ENCODE results near the gene HDAC4. TPM values are rescaled to one million over a fixed set of nuclear protein-coding genes. Genes with fewer than 3 reads are reported as not detected.

HDAC4 gene
- total and polyA plus RNA-seq, 12 donors, result 3.7 to 40.0 (median 25.5) TPM

- H3K4me3 ChIP-seq, result no peak overlapping the region
- H3K9me3 ChIP-seq, result no peaks in the 10 kb centered on the region
- ATAC-seq (peak in 7 of 8 donors; percentile 9 to 63 (median 41)), DNase-seq (peak in 1 of 2 donors; percentile 22)
- no peak for TF ChIP-seq CTCF (IDR thresholded peaks at IDR 0.05)
- 56 to 62% methylated on average over 9 of the region's 9 CpGs for WGBS, 2 donors
- peaks cover 0 to 95% (median 25%) of the 10 kb centered on the region in 9 donors for H3K36me3 ChIP-seq
- intact Hi-C loops (cut with DNase I), result loop anchor here in 1 of 10 donors (10.0 kb wide), 1 partner anchor 277 kb away; the partner anchor contains the start of gene HDAC4
- peaks cover 0 to 29% (median 12%) of the 10 kb centered on the region in 9 donors for H3K4me1 ChIP-seq
- H3K27ac ChIP-seq, result peak overlapping the region in 5 of 10 donors; percentile 10 to 72 (median 23)
- no peaks in the 10 kb centered on the region for H3K27me3 ChIP-seq
Measured at GRCh38 chr2:239127513-239127912, 273.3 kb downstream of the HDAC4 start.

GRCh38 chr2:239125726-239126675 lies 274.8 kb downstream of the HDAC4 start:
- H3K4me1 ChIP-seq, result peaks cover 3 to 35% (median 18%) of the 10 kb centered on the region in 9 donors
- 91 to 96% methylated on average over 27 of the region's 27 CpGs for WGBS, 2 donors
- TF ChIP-seq CTCF (IDR thresholded peaks at IDR 0.05), result no peak
- H3K4me3 ChIP-seq, result no peak overlapping the region
- H3K27ac ChIP-seq, result no peak overlapping the region
- no peaks in the 10 kb centered on the region for H3K9me3 ChIP-seq
- H3K27me3 ChIP-seq, result no peaks in the 10 kb centered on the region
- ATAC-seq (no peak), DNase-seq (no peak)
- peaks cover 0 to 91% (median 25%) of the 10 kb centered on the region in 9 donors for H3K36me3 ChIP-seq
- intact Hi-C loops (cut with DNase I), result loop anchor here in 1 of 10 donors (10.0 kb wide), 1 partner anchor 279 kb away; the partner anchor contains the start of gene HDAC4

- H3K27me3 ChIP-seq, result no peaks in the 10 kb centered on the region
- H3K36me3 ChIP-seq, result peaks cover 0 to 75% (median 25%) of the 10 kb centered on the region in 9 donors
- no peak overlapping the region for H3K27ac ChIP-seq
- no peak for TF ChIP-seq CTCF (IDR thresholded peaks at IDR 0.05)
- no peak for ATAC-seq
- H3K4me3 ChIP-seq, result no peak overlapping the region
- intact Hi-C loops (cut with DNase I), result loop anchor here in 1 of 10 donors (10.0 kb wide), 1 partner anchor 280 kb away; the partner anchor contains the start of gene HDAC4
- no peaks in the 10 kb centered on the region for H3K9me3 ChIP-seq
- no peak for DNase-seq
- 92 to 93% methylated on average over 48 of the region's 48 CpGs for WGBS, 2 donors
- peaks cover 2 to 32% (median 21%) of the 10 kb centered on the region in 9 donors for H3K4me1 ChIP-seq
Measured at GRCh38 chr2:239124152-239124899, 276.5 kb downstream of the HDAC4 start.
